ENCODE results near the gene CYP2A7.
"Not testable (repeated sequence)": the region's sequence is repeated elsewhere in the genome, so short reads cannot be mapped to it uniquely, and the experiment has no call there.

CYP2A7 gene

DNA sequence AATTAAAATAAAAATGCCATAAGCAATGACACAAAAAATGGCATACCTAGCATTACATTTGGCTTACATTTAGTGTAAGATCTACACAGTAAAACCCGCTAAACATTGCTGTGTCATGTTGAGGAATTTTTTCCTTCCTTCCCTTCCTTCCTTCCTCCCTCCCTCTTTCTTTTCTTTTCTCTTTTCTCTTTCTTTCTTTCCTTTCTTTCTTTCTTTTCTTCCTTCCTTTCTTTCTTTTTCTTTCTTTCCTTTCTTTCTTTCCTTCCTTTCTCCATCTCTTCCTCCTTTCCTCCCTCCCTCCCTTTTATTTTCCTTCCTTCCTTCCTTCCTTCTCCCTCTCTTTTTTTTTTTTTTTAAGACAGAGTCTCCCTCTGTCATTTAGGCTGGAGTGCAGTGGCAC, 43.6 kb downstream of the CYP2A7 start:
- not testable (repeated sequence) for DNase-seq

DNA sequence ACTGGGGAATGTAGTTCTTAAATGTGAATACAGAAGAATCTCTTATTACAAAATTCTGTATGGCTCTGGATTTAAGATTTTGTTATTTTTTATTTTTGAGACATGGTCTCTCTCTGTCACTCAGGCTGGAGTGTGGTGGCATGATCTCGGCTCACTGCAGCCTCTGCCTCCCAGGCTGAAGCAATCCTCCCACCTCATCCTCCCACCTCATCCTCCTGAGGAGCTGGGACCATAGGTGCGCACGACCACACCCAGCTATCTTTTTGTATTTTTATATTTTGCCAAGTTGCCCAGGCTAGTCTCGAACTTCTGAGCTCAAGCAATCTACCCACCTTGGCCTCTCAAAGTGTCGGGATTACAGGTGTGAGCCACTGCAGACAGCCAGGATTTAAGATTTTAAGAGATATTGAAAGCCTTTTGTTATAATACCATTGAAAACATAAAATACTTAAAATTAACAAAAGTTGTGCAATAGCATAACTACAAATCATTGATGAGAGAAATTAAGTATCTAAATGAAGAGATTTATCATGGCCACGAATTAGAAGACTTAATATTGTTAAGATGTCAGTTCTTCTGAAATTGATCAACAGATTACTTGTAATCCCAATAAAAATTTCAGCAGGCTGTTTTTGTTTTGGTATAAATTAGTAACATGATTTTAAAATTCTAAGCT, 45.1 kb downstream of the CYP2A7 start:
- DNase-seq = no peak

- not testable (repeated sequence) for DNase-seq
These were observed 48.1 kb downstream of the CYP2A7 start for GRCh38 chr19:40833728-40834533.

GRCh38 chr19:40832431-40832790, 49.6 kb downstream of the CYP2A7 start:
- not testable (repeated sequence) for DNase-seq

- peak; percentile 83 for DNase-seq
These were observed 50.3 kb downstream of the CYP2A7 start for GRCh38 chr19:40831502-40832430.

GRCh38 chr19:40830741-40831140, 51.3 kb downstream of the CYP2A7 start:
- not testable (repeated sequence) for DNase-seq

DNA sequence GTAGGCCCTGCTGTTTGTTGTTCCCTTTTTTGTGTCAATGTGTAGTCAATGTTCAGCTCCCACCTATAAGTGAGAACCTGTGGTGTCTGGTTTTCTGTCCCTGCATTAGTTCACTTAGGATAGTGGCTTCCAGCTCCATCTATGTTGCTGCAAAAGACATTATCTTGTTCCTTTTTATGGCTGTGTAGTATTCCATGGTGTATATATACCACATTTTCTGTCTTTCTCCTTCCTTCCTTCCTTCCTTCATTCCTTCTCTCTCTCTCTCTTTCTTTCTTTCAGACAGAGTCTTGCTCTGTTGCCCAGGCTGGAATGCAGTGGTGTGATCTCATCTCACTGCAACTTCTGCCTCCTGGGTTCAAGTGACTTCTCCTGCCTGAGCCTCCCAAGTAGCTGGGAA, 52.8 kb downstream of the CYP2A7 start:
- DNase-seq = no peak

DNA sequence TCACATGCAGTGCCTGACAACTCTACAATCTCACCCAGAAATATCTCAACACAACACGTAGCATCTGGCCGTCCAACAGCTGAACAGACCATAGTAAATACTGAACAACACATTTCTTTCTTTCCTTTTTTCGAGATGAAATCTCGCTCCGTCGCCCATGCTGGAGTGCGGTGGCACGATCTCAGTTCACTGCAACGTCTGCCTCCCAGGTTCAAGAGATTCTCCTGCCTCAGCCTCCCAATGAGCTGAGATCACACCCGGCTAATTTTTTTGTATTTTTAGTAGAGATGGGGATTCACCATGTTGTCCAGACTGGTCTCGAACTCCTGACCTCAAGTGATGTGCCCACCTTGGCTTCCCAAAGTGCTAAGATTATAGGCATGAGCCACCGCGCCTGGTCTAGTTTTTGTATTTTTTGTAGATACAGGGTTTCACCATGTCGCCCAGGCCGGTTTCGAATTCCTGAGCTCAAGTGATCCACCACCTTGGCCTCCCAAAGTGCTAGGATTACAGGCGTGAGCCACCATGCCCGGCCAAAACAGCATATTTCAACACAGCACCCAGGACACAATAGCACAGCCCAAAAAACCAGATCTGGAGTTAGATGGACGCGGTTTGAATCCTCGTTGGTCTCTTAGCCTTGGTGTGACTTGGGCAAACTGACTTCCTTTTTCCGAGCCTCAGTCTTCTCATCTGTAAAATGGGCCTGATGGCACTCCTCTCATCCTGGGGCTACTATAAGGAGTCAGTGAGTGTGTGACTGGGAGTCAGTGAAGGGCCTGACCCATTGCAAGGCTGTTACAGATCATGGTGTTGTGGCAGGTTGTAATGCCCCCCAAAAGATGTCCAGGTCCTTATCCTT, 54.4 kb downstream of the CYP2A7 start:
- no peak for DNase-seq

DNA sequence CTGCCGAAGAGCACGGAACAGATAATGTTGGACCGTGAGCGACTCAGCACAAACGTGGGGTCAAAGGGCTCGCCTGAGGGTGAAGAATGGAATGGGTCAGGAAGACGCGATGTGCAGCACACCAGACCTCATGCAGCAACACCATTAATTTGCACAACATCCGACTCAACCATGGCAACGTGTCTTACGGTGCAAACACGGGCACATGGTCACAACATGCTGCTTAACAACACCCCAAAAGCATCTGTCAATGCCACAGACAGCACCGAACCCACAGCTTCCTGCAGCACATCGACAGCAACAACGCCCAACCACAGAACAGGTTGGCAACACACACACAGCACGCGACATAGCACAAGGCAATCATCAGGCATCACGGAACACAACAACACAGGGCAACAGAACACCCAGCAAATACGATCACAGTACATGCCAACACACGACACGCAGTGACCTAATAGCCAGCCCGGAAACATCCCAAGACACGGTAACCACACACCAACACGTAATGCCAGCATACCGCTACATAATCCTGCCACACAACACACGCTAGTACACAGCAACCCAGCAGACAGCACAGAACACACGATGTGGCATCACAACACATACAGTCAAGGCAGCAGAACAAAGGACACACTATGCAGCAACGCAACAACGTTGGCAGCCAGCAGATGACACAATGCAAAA, 55.2 kb downstream of the CYP2A7 start:
- DNase-seq = not testable (repeated sequence)

- DNase-seq = not testable (repeated sequence)
These were observed 55.7 kb downstream of the CYP2A7 start for GRCh38 chr19:40826312-40826698.

DNA sequence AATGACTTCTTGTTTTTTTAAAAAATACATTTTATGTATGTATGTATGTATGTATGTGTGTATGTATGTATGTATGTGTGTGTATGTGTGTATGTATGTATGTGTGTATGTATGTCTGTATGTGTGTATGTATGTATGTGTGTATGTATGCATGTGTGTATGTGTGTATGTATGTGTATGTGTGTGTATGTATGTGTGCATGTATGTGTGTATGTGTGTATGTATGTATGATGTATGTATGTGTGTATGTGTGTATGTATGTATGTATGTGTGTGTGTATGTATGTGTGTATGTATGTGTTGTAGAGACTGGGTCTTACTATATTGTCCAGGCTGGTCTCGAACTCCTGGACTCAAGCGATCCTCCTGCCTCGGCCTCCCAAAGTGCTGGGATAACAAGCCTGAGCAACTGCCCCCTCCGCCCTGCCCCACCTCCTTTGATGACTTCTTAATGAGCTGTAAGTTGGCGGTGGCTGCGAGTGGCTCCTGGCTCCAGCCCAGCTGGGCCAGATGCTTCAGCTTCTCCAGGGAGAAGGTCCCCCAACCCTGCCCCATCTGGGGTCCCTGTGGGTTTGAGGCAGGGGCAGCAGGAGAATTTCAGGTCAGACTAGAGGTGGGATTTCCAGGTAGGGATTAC, 56.5 kb downstream of the CYP2A7 start:
- not testable (repeated sequence) for DNase-seq
